Measurements from ENCODE around the gene ROBO1.

ROBO1 gene

DNA sequence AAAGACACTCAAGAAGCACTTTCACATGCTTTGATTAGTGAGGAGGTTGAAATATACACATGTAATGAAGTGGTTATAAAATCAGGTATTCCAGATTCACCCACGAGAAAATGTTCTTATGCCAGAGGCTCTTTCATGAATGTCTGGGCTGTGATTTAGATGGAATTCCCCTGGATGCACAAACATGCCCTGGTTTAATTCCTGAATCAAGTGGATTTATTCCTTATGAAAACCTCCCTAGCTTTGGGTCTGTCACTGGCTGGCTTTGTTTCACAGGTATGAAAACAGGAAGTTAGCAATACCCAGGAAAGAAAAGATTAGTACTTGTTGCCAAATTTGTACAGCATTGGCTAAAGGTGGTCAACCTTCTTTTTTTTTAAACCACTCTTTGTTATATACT, 1123.0 kb downstream of the ROBO1 start:
- no peak for DNase-seq (ENCODE audit: low read depth, low spot score)

DNA sequence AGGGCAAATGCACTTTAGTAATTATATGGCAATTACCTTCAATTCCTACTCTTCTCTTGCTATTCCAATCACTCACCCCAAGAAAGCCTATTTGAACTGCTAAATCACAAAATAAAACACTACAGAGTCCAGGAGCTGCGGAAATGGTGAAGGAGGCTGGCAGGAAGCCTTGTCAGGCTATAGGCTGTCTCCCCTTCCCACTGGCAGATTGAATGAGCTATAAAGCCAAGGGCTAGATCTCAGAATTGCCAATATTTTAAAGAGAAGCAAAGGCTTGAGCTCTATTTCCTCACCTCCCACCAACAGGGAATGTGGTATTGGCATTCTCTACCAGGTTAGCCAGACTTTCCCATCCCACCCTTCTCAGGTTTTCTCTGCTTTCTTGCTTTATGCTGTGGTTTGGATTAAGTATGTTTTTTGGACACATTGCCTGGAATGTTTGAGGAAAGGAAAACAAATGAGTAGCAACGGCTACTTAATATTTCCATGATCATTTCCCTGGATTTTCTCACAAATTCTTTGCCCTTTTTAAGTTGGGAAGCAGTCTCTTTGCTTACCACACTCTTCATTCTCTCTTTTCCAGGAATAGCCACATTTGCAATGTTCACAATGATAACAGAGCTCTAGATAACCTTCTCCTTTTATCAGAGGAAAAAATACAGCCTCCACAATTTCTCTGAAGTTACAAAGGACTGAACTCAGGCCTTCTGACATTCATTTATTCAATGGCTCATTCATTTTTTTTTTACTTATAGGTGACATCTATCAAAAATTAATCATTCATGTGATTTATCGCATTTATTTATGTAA, 1125.4 kb downstream of the ROBO1 start:
- DNase-seq (ENCODE audit: low read depth, low spot score) = no peak

GRCh38 chr3:78641703-78642102, 1126.1 kb downstream of the ROBO1 start:
- no peak for DNase-seq (ENCODE audit: low read depth, low spot score)

- DNase-seq (ENCODE audit: low read depth, low spot score) = no peak
These were observed 1133.5 kb downstream of the ROBO1 start for GRCh38 chr3:78634316-78634715.

GRCh38 chr3:78633626-78634025, 1134.2 kb downstream of the ROBO1 start:
- DNase-seq (ENCODE audit: low read depth, low spot score) = no peak

DNA sequence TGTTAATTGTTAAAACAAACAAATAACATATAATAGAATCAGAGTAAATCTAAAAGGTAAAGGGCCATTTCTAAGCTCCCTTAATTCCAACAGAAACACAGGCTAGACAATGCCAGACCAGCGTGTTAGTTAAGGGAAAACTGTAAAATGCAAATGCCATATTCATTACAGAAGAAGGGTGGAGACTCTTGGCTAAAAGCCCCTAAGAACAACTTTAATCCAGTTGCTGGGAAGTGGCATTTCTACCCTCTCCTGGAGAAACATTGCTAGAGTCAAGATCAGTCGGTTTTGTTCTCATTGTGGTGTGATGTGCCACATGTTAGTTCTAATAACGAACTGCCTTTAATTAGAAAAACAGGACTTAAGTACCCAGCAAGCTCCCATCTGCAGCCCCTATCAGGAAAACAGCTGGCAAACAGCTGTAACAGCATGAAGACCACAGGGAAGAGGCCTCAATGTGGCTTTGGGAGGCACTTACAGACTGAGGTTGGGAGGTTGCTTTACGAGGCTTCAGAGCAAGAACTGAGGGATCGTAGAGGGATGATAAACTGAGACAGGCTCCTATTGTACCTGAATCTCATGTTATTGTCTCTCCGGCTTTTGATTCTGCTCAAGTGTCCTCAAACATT, 1134.8 kb downstream of the ROBO1 start:
- no peak for DNase-seq (ENCODE audit: low read depth, low spot score)

- DNase-seq (ENCODE audit: low read depth, low spot score) = no peak
These were observed 1138.3 kb downstream of the ROBO1 start for GRCh38 chr3:78629544-78629943.

GRCh38 chr3:78621061-78621716, 1146.6 kb downstream of the ROBO1 start:
- DNase-seq (ENCODE audit: low read depth, low spot score) = no peak

GRCh38 chr3:78614486-78614885, 1153.3 kb downstream of the ROBO1 start:
- no peak for DNase-seq (ENCODE audit: low read depth, low spot score)

- DNase-seq (ENCODE audit: low read depth, low spot score) = no peak
These were observed 1154.3 kb downstream of the ROBO1 start for GRCh38 chr3:78613421-78613879.

DNA sequence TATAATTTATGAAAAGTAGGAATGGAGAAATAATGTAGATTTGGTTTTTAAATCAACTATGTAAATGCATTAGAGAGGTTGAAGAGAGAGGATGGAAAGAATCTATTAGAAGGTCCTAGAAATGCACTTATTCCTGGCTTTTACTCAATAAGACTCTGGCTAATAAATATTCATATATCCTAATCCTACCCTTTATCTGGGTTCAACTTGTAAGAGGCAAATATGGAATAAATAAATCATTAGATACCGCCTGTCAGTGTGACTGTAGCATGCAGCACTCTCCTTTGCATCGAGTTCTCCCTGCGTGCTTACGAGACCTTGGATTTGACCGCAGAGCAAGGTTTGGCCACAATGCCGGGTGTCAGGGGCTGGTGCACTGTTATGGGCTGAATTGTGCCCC, 1156.5 kb downstream of the ROBO1 start:
- DNase-seq (ENCODE audit: low read depth, low spot score) = no peak

DNA sequence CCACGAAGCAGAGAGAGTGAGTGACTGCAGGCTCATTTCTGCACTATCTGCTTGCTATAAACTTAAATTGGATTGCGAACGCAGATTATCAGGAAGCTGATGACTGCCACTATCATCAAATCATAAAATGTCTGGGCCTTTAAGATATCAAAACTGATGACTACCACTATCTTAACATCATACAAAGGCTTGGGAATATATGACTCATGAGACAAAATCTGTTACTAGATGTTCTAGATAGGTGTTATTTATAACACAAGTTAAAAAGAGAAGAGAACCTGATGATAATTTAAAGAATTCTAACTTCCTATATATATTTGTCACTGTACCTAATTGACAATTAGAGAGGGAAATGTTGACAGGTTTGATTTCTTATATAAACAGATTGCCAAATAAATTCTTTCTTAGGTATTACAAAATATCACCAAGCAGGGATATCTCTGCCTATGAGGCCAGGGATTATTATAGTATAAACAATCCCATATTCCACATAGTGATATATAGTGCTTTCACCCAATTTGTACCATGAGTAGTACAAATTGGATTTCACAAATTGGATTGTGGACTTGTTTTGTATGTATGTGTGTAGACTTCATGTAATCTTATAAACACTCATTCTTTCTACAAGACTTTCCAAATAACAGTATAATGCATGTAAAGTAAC, 1157.2 kb downstream of the ROBO1 start:
- no peak for DNase-seq (ENCODE audit: low read depth, low spot score)

DNA sequence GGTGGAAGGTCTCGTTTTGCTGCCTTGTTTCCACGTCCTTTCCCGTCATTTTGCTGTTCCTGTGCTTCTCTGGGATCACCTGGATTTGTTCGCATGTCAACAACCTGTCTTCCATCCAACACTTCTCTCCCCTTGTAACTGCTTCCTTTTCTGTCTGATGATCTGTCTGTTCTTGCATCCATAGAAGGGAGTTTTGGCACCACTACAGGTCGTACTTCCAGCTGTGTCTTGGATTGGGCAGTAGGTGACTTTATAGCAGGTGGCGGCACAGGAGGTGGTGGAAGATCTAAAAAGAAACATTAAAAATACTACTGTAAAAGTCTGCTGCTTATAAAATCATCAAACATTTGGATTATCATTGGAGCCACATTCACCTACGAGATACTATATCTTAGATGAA, 1161.0 kb downstream of the ROBO1 start:
- DNase-seq (ENCODE audit: low read depth, low spot score) = no peak

DNA sequence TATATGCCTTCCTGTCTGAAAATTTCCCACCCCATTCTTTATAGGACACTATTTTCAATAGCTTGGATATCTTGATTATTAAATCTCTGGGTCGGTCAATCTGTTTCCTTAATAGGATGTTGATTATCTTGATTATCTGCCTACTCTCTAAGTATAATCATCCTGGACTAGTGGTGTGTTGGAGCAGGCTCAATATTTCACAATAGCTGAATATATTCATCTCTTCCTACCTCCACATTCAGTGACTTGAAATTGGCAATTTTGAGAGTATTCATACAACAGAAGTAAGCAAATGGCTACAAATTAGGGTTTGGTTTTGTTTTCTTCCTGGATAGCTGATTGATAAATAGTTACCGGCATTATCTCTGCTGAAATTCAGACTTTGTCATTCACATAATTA, 1162.6 kb downstream of the ROBO1 start:
- no peak for DNase-seq (ENCODE audit: low read depth, low spot score)

- no peak for DNase-seq (ENCODE audit: low read depth, low spot score)
These were observed 1163.5 kb downstream of the ROBO1 start for GRCh38 chr3:78604341-78604740.

- DNase-seq (ENCODE audit: low read depth, low spot score) = no peak
These were observed 1166.5 kb downstream of the ROBO1 start for GRCh38 chr3:78601249-78601648.

DNA sequence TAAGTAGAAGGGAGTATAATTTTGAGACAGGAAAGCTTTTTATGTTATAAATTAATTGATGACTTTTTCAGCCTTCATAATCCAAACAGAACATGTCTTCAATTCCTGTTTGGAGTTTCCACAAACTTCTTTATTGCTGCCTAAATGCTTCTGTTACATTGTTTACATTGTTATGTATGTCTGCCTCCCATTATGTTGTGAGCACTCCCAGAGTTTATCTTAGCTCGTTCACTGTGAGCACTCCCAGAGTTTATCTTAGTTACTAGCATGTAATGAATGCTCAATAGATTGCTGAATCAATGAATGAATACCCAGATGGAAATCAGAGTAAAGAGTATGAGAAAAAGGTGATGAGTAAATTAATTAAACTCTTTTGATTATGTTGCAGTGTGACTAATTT, 1178.0 kb downstream of the ROBO1 start:
- no peak for DNase-seq (ENCODE audit: low read depth, low spot score)

DNA sequence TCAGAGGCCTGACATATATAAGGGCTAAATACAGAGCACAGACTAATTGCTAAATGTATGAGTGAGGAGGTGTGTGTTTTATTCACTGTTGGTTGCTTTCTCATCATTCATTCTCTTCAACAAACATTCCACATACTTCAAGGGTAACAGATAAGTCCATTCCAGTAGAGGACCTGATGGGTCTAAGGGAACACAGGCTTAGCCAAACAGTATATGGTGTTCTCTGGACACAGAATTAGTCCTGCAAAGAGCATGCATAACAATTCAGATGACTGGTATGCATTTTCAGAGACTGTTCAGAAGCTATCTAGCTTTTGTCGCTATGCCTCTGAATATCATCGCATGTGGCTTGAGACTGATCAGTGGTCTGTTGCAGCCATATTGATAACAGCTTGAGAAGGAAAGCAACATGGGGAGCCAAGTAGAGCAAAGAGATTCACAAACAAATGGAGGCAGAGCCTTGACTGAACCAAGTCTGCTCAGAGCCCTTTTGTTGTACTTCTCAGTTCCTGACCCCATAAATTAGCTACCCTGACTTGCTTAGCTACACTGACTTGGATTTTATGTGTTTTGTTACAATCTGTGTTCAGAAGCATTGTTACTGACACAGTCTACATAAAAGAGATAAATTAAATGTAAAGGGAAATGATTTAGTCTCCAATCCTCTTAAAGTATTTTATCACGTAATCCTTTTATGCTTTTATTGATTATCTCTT, 1178.7 kb downstream of the ROBO1 start:
- DNase-seq (ENCODE audit: low read depth, low spot score) = no peak

DNA sequence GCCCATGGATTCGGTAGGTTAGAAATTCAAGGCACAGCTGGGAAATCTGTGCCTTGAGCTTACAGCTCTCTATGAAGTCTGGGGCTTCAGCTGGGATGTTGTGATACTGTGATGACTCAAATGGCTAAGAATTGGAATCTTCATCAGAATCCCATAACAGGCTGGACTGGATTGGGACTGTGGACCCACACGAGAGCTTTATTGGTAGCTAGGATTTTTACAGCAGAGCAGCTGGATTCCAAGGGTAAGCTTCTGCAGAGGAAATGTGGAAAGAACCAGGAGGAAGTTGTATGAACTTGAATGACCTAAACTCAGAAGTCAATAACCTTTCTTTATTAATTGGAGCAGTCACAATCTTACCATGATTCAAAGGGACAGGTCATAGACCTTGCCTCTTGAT, 1187.1 kb downstream of the ROBO1 start:
- no peak for DNase-seq (ENCODE audit: low read depth, low spot score)

DNA sequence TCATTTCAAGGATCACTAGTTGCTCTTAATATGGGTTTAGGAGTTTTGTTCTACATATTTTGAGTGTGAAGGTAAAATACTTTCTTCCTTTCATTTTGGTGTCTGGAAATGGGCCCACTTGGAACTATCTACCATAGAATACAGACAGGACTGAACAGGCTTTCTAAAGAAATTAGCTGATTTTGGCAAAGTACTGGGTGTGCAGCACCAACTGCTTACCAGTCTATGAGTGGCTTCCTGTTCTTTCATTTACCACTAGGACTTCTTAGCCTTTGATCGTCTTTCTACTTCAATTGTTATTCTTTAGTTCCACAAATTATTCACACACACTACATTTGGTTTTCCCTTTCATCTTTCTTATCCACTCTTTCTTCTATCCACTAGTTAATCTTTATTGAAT, 1196.3 kb downstream of the ROBO1 start:
- DNase-seq (ENCODE audit: low read depth, low spot score) = no peak

- DNase-seq (ENCODE audit: low read depth, low spot score) = no peak
These were observed 1197.3 kb downstream of the ROBO1 start for GRCh38 chr3:78570496-78570895.

DNA sequence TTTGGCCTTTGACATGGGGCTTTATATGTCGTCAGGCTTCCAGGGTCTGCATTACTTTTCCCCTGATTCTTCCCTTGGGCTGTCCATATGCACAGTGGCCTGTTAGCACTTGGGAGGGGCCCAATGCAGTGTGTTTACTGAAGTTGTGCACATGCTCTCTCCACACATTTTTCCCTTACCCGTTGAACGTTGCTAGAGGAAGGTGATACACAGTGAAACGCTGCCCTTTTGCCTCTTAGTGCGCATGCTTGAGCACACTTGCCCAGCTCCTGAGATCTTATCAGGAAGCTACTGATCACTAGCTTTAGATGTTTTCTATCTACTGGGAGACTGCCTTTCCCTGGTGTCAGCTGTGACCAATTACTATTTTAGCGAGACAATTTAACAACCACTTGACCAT, 1198.0 kb downstream of the ROBO1 start:
- no peak for DNase-seq (ENCODE audit: low read depth, low spot score)
